A673 (cell line): ENCODE data around the gene MGLL. TPM values are rescaled to one million over a fixed set of nuclear protein-coding genes. Genes with fewer than 3 reads are reported as not detected.

Experiments
- BruUV-seq: library from RNA; stranded (reverse); fragments of 400-500 nt; replicated peaks from 2 replicates; lab custom pipeline; 2021; lab: Mats Ljungman, UMichigan
- CTCF ChIA-PET: fragments of 300-600 bp; sonication (Branson Sonifier 250); formaldehyde crosslinking; loops from one replicate; lab custom pipeline; 2022; ENCODE audit warnings: antibody characterized with exemption; lab: Charles Lee
- POLR2A ChIA-PET: fragments of 300-600 bp; sonication (Branson Sonifier 250); formaldehyde crosslinking; loops from one replicate; lab custom pipeline; 2022; ENCODE audit warnings: antibody characterized with exemption; ENCODE audit not compliant: low non-redundant PET; lab: Charles Lee
- DNase-seq: peaks from one replicate; pipeline ENCODE4 v3.0.0-alpha.2; 2015; ENCODE audit warnings: low spot score
- H3K27ac ChIP-seq: fragments of 200-600 bp; sonication (generic); 2 replicates; pipeline ENCODE4 v1.5.1; 2016; ENCODE audit warnings: mixed run types, low read depth, mild to moderate bottlenecking, mixed read lengths, antibody characterized with exemption, low read length; ENCODE audit not compliant: poor library complexity, severe bottlenecking
- H3K27me3 ChIP-seq: fragments of 200-600 bp; sonication (generic); replicated peaks from 2 replicates; pipeline ENCODE4 v1.6.1; 2017; ENCODE audit warnings: mixed run types, low read depth, mild to moderate bottlenecking, mixed read lengths, antibody characterized with exemption, low read length; ENCODE audit not compliant: insufficient read depth, poor library complexity
- H3K36me3 ChIP-seq: fragments of 200-600 bp; sonication (generic); 2 replicates; pipeline ENCODE4 v1.6.1; 2016; ENCODE audit warnings: mixed run types, mild to moderate bottlenecking, mixed read lengths, antibody characterized with exemption, low read length; ENCODE audit not compliant: insufficient read depth, poor library complexity, severe bottlenecking
- H3K4me1 ChIP-seq: fragments of 200-600 bp; sonication (generic); 2 replicates; pipeline ENCODE4 v1.6.1; 2017; ENCODE audit warnings: mixed run types, mild to moderate bottlenecking, mixed read lengths, antibody characterized with exemption, low read length; ENCODE audit not compliant: insufficient read depth, poor library complexity, severe bottlenecking
- H3K4me3 ChIP-seq: fragments of 200-600 bp; sonication (generic); 2 replicates; pipeline ENCODE4 v1.5.1; 2016; ENCODE audit warnings: low read depth, mixed run types, mild to moderate bottlenecking, mixed read lengths, low read length; ENCODE audit not compliant: poor library complexity, severe bottlenecking
- H3K9me3 ChIP-seq: fragments of 200-600 bp; sonication (generic); 2 replicates; pipeline ENCODE4 v1.6.1; 2016; ENCODE audit warnings: mixed run types, low read depth, mild to moderate bottlenecking, mixed read lengths, antibody characterized with exemption, low read length; ENCODE audit not compliant: poor library complexity, severe bottlenecking
- EZH2 ChIP-seq: fragments of 200-600 bp; sonication (generic); IDR thresholded peaks from 2 replicates; pipeline ENCODE4 v1.6.1; 2017; ENCODE audit warnings: borderline replicate concordance, low read depth, mild to moderate bottlenecking, mixed read lengths, antibody characterized with exemption, low read length; ENCODE audit not compliant: poor library complexity, severe bottlenecking
- intact Hi-C: fragments of 100-400 bp; cut with micrococcal nuclease; formaldehyde crosslinking; loops from one replicate; pipeline ENCODE4 v1.10.0; 2022; ENCODE audit not compliant: unreplicated experiment
- total RNA-seq: library from RNA; stranded (reverse); gene quantifications from 2 replicates; pipeline ENCODE4 v1.2.3, GENCODE V29; 2021
- TF ChIP-seq, protein P1 (sequence below): fragments of 300-800, 200-600 bp; sonication (generic); conservative IDR thresholded peaks from 2 replicates; pipeline ENCODE4 v1.5.1; 2017; ENCODE audit warnings: low read depth, mild to moderate bottlenecking, antibody characterized with exemption, low read length, moderate library complexity, mixed read lengths

Gene MGLL
- total RNA-seq, 1 experiment from 2014 or later: 0.39 TPM

GRCh38 chr3:127788451-127788909 is 33.8 kb downstream of the MGLL start:
- H3K4me1 ChIP-seq: no peaks in the 10 kb centered on the region
- no peak overlapping the region for H3K4me3 ChIP-seq
- intact Hi-C loops: no loop called here
- no peak for TF ChIP-seq EZH2
- TF ChIP-seq, protein P1, sequence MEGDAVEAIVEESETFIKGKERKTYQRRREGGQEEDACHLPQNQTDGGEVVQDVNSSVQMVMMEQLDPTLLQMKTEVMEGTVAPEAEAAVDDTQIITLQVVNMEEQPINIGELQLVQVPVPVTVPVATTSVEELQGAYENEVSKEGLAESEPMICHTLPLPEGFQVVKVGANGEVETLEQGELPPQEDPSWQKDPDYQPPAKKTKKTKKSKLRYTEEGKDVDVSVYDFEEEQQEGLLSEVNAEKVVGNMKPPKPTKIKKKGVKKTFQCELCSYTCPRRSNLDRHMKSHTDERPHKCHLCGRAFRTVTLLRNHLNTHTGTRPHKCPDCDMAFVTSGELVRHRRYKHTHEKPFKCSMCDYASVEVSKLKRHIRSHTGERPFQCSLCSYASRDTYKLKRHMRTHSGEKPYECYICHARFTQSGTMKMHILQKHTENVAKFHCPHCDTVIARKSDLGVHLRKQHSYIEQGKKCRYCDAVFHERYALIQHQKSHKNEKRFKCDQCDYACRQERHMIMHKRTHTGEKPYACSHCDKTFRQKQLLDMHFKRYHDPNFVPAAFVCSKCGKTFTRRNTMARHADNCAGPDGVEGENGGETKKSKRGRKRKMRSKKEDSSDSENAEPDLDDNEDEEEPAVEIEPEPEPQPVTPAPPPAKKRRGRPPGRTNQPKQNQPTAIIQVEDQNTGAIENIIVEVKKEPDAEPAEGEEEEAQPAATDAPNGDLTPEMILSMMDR: no peak
- H3K27me3 ChIP-seq: no peaks in the 10 kb centered on the region
- ChIA-PET POLR2A (no interaction called here), CTCF (no interaction called here)
- no peak overlapping the region for H3K27ac ChIP-seq
- H3K9me3 ChIP-seq: no peaks in the 10 kb centered on the region
- no TSS peak for BruUV-seq
- no peak for DNase-seq
- no peaks in the 10 kb centered on the region for H3K36me3 ChIP-seq

GRCh38 chr3:127787571-127788365 is 34.5 kb downstream of the MGLL start:
- no peak for DNase-seq
- H3K27ac ChIP-seq: no peak overlapping the region
- H3K9me3 ChIP-seq: no peaks in the 10 kb centered on the region
- H3K27me3 ChIP-seq: no peaks in the 10 kb centered on the region
- ChIA-PET POLR2A (no interaction called here), CTCF (no interaction called here)
- no TSS peak for BruUV-seq
- no peak overlapping the region for H3K4me3 ChIP-seq
- no peaks in the 10 kb centered on the region for H3K4me1 ChIP-seq
- no peaks in the 10 kb centered on the region for H3K36me3 ChIP-seq
- intact Hi-C loops: no loop called here
- TF ChIP-seq EZH2: no peak
- TF ChIP-seq, protein P1: no peak

DNA sequence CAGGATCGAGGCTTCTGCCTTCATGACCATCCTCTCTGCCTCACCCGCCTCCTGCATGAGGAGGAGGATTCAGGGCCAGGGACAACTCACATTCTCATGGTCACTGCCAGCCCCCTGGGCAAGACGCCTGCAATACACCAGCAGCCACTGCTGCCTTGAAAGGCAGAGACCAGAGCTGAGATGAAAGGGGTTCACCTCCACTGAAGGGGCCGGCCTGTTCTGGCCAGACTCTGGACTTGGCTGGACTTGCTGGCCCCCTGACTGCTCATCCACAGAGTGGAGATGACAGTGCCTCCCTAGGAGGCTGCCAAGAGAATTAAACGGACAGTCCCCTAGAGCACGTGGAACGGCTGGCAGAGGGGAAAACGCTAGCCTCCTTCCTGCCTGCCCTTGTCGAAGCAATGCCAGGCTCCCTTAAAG is 35.2 kb downstream of the MGLL start:
- Histone ChIP-seq H3K27ac (no peak overlapping the region), H3K27me3 (no peaks in the 10 kb centered on the region), H3K4me3 (no peak overlapping the region), H3K4me1 (no peaks in the 10 kb centered on the region), H3K36me3 (no peaks in the 10 kb centered on the region), H3K9me3 (no peaks in the 10 kb centered on the region)
- intact Hi-C loops: no loop called here
- CTCF ChIA-PET: no interaction called here
- POLR2A ChIA-PET: no interaction called here
- no TSS peak for BruUV-seq
- TF ChIP-seq, protein P1: no peak
- TF ChIP-seq EZH2: no peak
- no peak for DNase-seq
